ENCODE data around the gene ZNF761.

DNA sequence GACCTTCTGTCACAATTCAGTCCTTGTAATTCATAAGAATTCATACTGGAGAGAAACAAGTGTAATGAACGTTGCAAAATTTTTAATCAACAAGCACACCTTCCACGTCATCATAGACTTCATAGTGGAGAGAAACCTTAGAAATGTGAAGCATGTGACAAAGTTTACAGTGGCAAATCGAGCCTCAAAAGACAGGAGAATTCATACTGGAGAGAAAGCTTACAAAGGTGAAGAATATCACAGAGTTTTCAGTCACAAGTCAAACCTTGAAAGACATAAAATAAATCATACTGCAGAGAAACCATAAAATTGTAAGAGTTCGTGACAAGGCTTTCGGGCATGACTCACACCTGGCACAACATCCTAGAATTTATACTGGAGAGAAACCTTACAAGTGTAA lies 60.4 kb downstream of the ZNF761 start:
- TF ChIP-seq, protein P1, sequence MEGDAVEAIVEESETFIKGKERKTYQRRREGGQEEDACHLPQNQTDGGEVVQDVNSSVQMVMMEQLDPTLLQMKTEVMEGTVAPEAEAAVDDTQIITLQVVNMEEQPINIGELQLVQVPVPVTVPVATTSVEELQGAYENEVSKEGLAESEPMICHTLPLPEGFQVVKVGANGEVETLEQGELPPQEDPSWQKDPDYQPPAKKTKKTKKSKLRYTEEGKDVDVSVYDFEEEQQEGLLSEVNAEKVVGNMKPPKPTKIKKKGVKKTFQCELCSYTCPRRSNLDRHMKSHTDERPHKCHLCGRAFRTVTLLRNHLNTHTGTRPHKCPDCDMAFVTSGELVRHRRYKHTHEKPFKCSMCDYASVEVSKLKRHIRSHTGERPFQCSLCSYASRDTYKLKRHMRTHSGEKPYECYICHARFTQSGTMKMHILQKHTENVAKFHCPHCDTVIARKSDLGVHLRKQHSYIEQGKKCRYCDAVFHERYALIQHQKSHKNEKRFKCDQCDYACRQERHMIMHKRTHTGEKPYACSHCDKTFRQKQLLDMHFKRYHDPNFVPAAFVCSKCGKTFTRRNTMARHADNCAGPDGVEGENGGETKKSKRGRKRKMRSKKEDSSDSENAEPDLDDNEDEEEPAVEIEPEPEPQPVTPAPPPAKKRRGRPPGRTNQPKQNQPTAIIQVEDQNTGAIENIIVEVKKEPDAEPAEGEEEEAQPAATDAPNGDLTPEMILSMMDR (IDR thresholded peaks at IDR 0.05), result no peak
- TF ChIP-seq EZH2phosphoT487 (IDR thresholded peaks at IDR 0.05) (no peak), EZH2 (IDR thresholded peaks at IDR 0.05) (no peak)
